Chondrocyte (in vitro differentiated cells): ENCODE results near the gene NHERF2. TPM values are rescaled to one million over a fixed set of nuclear protein-coding genes. Genes with fewer than 3 reads are reported as not detected.

Source experiments
- DNase-seq: peaks from one replicate; pipeline ENCODE4 v3.0.0; 2021; ENCODE audit warnings: mixed read lengths, low spot score
- H3K27ac Mint-ChIP-seq: one replicate; pipeline ENCODE4 v1.8.0; 2021; ENCODE audit warnings: mild to moderate bottlenecking, moderate library complexity, mixed read lengths; ENCODE audit not compliant: unreplicated experiment
- H3K27me3 Mint-ChIP-seq: 2 replicates; pipeline ENCODE4 v1.8.0; 2021; ENCODE audit warnings: low read depth, mixed read lengths
- H3K36me3 Mint-ChIP-seq: 2 replicates; pipeline ENCODE4 v1.8.0; 2021; ENCODE audit warnings: low read depth, mixed read lengths
- H3K4me1 Mint-ChIP-seq: 2 replicates; pipeline ENCODE4 v1.8.0; 2021; ENCODE audit warnings: low read depth, mild to moderate bottlenecking, mixed read lengths
- H3K4me3 Mint-ChIP-seq: one replicate; pipeline ENCODE4 v1.8.0; 2021; ENCODE audit warnings: mild to moderate bottlenecking, moderate library complexity, mixed read lengths; ENCODE audit not compliant: unreplicated experiment
- H3K9me3 Mint-ChIP-seq: 2 replicates; pipeline ENCODE4 v1.8.0; 2021; ENCODE audit warnings: low read depth, mixed read lengths
- CTCF ChIP-seq: fragments of 200-600 bp; sonication (generic); IDR thresholded peaks from 2 replicates; pipeline ENCODE4 v1.5.0; 2021; ENCODE audit warnings: antibody characterized with exemption, mild to moderate bottlenecking, moderate library complexity
- total RNA-seq: library from RNA; stranded (reverse); gene quantifications from 3 replicates; pipeline ENCODE4 v1.2.1, GENCODE V29; 2021

Gene NHERF2
- total RNA-seq, 1 donor from 2014 or later: 87.0 TPM

DNA sequence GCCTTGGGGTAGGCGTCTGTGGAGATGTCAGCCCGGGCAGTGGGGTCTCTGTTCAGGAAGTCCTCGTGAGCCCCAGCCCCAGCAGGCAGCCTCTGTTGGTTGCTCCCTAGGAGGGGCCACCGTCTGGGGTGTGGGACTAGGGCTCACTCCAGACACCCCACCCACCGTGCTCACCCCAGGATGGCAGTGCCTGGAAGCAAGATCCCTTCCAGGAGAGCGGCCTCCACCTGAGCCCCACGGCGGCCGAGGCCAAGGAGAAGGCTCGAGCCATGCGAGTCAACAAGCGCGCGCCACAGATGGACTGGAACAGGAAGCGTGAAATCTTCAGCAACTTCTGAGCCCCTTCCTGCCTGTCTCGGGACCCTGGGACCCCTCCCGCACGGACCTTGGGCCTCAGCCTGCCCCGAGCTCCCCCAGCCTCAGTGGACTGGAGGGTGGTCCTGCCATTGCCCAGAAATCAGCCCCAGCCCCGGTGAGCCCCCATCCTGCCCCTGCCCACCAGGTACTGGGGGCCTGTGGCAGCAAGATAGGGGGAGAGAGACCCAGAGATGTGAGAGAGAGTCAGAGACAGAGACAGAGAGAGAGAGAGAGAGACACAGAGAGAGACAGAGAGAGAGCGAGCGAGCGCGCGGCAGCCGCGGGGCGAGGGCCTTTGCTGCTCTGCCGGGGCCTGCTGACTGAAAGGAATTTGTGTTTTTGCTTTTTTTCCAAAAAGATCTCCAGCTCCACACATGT, 11.1 kb downstream of the NHERF2 start:
- Mint-ChIP-seq H3K27ac (peak overlapping the region; percentile 66), H3K4me1 (peaks cover 75% of the 10 kb centered on the region), H3K9me3 (no peaks in the 10 kb centered on the region), H3K27me3 (no peaks in the 10 kb centered on the region), H3K4me3 (peak overlapping the region; percentile 16), H3K36me3 (peaks cover 3% of the 10 kb centered on the region)
- no peak for DNase-seq
- no peak for TF ChIP-seq CTCF

DNA sequence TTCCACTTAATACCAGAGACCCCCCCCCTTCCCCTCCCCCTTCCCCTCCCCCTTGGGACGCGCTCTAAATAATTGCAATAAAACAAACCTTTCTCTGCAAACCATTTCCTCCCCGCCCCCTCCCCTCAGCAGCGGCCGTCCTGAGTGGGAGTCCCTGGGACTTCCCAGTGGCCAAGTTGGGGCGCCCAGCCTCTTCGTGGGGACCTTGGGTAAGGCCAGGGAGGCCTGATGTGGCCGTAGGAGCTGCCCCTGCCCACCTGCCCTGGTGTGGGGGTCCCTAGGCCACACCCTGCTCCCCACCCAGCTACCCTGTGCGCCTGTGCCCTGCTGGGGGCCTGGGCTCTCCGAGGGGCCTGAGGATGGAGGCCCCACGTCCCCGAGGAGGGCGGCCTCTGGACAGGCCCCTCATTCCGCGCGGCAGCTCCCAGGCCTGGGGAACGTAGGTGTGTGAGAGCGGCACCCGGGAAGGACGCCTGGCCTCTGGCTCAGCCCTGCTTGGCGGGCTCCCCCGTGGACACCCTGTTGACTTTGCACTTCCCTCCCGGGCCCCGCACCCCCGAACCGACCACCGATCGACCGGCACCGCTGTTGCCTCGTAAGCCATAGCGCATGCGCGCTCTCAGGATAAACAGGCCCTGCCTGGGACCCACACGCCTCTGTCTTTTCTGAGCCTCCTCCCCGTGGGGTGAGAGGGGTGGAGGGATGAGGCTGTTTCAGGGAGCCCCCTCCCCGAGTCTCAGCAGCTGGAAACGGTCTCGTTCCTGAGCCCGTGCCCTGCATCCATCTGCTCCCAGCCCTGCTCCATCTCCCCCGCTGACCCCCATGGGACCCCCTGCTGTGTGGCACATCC, 11.9 kb downstream of the NHERF2 start:
- TF ChIP-seq CTCF: no peak
- H3K27ac Mint-ChIP-seq: peak overlapping the region; percentile 92
- no peaks in the 10 kb centered on the region for H3K9me3 Mint-ChIP-seq
- H3K4me1 Mint-ChIP-seq: peaks cover 75% of the 10 kb centered on the region
- DNase-seq: no peak
- peaks cover 3% of the 10 kb centered on the region for H3K36me3 Mint-ChIP-seq
- H3K4me3 Mint-ChIP-seq: peak overlapping the region; percentile 40
- H3K27me3 Mint-ChIP-seq: no peaks in the 10 kb centered on the region

DNA sequence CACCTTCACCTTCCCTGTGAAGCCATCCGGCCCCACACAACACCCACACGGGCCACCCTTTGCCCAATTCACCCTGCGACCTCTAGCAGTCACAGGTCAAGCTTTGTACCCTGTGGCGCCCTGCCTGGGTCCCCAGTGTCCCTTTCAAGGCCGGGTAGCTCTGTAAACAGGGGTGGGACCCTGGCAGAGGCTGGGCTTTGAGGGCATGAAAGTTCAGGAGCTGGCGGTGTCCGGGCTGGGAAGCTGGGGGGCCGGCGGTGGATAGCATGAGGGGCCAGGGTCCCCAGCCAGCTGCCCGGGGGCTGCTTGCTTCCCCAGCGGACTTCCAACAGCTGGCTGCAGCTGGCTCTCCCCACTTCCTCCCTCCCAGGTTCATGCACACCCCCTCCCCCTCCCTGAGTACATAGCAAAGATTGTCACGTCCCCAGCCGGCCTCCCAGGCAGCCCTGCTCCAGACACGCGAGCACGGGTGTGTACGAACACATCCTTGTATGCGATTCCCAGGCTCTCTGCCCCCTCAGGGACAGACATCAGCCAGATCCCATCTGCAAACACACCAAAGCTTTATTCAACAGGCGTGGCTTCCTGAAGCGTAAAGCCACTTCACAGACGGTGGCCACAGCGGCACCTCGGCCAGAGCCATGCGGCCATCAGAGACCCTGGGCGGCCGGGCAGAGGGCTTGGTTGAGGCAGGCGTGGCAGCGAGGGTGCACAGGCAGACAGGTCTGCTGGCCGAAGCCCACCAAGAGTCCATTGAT, 12.8 kb downstream of the NHERF2 start:
- H3K4me1 Mint-ChIP-seq: peaks cover 70% of the 10 kb centered on the region
- no peak for DNase-seq

GRCh38 chr16:2040041-2040786, 13.5 kb downstream of the NHERF2 start:
- H3K4me1 Mint-ChIP-seq: peaks cover 63% of the 10 kb centered on the region
- DNase-seq: no peak
- peak overlapping the region; percentile 92 for H3K27ac Mint-ChIP-seq
- no peak for TF ChIP-seq CTCF
- no peak overlapping the region for H3K4me3 Mint-ChIP-seq
- peaks cover 3% of the 10 kb centered on the region for H3K36me3 Mint-ChIP-seq
- H3K27me3 Mint-ChIP-seq: no peaks in the 10 kb centered on the region
- H3K9me3 Mint-ChIP-seq: no peaks in the 10 kb centered on the region

More for the DNA sequence above, 12.8 kb downstream of the NHERF2 start:
- no peaks in the 10 kb centered on the region for H3K9me3 Mint-ChIP-seq
- H3K36me3 Mint-ChIP-seq: peaks cover 3% of the 10 kb centered on the region
- no peak for TF ChIP-seq CTCF
- peak overlapping the region; percentile 40 for H3K4me3 Mint-ChIP-seq
- H3K27me3 Mint-ChIP-seq: no peaks in the 10 kb centered on the region
- H3K27ac Mint-ChIP-seq: peak overlapping the region; percentile 92
